HG03469 (cell line): ENCODE results near the gene SDE2.
"Not testable (repeated sequence)": the region's sequence is repeated elsewhere in the genome, so short reads cannot be mapped to it uniquely, and the experiment has no call there.

Experiments
- ATAC-seq: cut with Tn5 transposase; IDR thresholded peaks from one replicate; pipeline ENCODE4 v1.9.1; 2021; ENCODE audit warnings: mild to moderate bottlenecking, moderate library complexity, moderate number of reproducible peaks; ENCODE audit not compliant: unreplicated experiment

Gene SDE2

DNA sequence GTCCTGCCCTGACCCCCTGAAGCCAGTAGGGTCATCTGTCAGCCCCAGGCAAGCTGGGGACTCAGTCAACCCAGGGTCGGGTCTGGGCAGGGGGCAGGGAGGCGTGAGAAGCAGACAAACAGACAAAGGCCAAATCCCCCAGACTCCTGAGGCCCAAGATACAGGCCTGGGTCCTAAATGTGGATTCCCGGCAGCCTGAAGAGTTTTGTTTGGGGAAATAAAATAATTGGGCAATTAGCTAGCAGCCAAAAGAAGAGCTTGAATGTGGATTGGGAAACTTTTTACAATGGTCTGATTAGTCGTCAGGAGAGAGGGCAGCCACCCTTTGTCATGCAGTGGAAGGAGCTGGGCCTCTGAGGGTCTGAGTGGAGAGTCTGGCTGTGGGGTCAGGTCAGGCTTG, 53.6 kb downstream of the SDE2 start:
- ATAC-seq, result no peak

DNA sequence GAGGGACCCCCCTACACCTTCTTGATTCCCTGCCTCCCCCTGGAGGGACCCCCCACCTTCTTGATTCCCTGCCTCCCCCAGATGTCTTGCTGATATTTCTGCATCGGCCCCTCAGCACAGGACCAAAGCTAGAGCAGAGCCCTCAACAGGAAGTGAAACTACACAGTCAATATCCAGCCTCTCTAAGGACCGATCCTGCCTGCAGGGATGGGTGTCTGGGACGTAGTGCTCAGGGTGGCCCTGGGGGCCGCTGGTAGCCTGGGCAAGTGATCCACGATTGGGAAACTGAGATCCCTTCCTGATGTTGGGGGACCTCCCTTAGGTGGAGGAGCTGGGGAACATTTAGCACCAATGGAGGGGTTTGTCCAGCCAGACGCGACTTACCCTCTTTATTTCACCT, 54.2 kb downstream of the SDE2 start:
- peak; percentile 81 for ATAC-seq

DNA sequence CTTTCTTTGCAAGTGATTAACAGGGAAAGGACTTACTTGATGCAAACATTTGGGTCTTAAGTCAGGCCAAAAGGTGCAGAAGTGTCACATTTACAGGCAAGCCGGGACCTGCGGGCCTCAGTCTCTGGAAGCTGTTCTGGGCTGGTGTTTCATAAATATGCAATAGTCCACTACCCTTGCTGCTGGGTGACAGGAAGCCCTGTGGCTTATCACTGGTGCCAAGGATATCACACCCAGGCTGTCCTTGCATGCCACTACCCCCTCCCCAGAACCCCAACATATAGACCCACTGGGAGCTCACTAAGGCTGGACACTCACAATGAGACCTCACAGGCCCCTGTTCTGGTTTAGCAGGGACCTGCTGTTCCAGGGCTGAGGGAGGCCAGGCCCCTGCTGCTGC, 54.8 kb downstream of the SDE2 start:
- no peak for ATAC-seq

DNA sequence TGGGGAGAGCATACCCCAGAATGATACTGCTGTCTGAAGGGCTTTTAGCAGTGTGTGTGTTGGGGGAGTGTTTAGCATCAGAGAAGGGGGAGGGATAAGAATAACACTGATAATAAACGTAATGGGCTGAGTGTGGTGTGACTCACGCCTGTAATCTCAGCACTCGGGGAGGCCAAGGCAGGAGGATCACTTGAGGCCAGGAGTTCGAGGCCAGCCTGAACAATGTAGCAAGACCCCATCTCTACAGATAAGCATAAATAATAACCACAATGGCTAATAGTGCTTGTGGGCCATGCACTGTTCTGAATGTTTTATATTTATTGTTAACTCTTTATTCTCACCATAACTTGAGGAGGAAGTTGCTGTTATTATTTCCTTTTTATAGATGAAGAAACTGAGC, 55.6 kb downstream of the SDE2 start:
- no peak for ATAC-seq

DNA sequence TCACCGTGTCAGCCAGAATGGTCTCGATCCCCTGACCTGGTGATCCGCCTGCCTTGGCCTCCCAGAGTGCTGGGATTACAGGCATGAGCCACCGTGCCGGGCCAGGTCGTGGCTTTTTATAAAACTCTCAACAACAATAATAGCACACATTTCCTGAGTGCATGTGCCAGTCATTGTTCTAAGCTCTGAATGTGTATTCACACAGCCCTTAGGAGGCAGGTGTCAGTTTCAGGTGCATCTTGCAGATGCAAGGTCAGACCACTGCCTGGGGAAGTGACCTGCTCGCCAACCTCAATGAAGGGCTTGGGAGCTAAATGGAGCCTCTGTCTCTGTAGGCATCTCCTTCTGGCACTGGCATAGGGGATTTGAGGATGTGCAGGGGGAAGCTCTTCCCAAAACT, 56.6 kb downstream of the SDE2 start:
- peak; percentile 39 for ATAC-seq

DNA sequence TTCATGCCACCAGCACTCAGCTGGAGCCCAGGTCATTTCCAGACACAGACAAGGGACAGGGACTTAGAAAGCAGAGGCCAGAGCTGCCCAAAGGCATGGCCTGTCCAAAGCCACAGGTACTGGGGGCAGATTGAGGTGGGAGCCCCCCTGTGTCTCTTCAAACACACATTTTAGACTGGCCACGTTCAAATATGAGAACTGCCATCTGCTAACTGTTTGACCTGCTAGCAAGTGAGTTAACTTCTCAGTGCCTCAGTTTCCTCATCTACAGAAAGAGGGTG, 57.3 kb downstream of the SDE2 start:
- ATAC-seq, result no peak

DNA sequence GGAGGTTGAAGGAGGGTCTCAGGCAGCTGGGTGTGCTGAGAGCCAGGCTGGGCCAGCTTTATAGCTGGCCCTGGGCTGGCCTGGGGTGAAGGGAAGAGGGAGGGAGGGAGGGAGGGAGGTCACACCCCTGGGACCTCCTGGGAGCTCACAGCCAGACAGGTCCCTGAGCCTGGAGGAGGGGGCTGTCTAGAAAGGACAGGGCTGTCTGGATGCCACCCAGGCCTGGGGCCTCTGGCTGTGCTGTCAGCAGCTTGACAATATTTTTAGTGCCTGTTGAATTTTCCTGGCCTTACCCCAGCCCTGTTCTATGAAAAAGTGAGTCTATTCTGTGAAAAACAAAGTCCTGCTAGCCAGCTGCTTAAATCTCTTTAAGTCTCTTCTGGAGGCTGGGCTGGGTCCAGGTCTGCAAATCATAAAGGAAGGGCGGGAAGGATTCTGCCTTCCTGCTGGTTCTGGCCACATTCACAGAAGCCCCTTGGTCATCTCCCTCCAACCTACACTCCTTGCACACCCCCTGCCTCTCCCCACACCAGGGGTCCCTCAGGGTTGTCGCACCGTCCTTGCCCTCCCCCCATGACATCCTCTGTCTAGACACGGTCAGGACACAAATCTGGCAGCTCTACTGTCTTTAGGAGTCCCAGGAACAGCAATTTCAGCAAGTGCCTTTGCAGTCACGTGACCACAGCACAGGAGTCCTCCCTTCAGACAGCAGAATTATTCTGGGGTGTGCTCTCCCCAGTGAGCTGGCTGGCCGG, 57.8 kb downstream of the SDE2 start, which contains the start of gene LEFTY2:
TSS of gene LEFTY2 (minus strand) at position 34 of the 755 bp plus-strand sequence. CDS start 80 bp downstream, outside the sequence.
- no peak for ATAC-seq

DNA sequence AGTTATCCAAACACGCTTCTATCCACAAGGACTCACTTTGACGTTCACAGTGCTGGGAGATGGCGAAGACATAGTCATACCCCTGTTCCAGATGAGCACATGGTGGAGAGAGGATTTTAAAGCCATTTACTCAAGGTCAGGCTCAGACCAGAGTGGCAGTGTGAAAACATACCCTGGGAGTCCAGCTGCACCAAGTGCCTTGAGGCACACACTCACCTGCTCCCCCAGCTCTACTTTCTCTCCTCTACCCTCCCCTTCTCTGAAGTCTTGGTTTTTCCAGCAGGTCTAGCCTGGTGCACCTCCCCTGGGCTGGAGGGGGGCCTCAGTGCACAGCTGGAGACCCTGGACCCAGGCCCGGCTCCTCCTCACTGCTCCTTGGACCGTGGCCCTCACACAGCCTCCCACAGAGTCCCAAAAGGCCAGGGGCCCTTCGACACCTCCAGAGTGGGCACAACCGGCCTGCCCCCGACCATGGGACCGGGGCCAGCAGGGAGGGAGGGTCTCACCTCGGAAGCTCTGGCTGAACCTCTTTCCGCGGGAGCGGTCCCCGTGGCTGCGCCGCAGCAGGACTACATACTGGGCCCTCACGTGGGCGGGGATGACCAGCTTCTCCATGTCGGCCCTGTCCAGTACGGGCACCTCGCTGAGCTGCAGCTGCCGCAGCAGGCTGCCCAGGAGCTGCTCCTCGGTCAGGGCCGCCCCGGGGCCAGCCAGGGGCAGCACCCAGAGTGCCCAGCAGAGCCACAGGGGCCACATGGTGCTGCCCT, 58.6 kb downstream of the SDE2 start:
- no peak for ATAC-seq

DNA sequence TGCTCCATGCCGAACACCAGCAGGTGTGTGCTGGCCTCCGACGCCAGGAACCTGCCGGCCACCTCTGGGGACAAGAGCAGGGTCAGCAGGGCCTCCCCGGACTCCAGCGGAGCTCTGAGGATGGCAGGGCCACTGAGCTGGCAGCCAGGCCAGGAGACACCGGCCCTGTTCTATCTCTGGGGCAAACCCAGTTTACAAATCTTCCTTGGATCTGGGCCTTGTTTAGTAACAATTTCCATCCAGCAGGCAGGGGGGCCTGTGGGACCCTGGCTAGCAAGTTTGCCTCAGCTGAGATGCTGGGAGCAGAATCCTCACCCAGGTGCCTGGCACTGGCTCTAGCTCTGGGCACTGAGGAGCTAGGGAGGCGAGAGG, 59.2 kb downstream of the SDE2 start:
- not testable (repeated sequence) for ATAC-seq

DNA sequence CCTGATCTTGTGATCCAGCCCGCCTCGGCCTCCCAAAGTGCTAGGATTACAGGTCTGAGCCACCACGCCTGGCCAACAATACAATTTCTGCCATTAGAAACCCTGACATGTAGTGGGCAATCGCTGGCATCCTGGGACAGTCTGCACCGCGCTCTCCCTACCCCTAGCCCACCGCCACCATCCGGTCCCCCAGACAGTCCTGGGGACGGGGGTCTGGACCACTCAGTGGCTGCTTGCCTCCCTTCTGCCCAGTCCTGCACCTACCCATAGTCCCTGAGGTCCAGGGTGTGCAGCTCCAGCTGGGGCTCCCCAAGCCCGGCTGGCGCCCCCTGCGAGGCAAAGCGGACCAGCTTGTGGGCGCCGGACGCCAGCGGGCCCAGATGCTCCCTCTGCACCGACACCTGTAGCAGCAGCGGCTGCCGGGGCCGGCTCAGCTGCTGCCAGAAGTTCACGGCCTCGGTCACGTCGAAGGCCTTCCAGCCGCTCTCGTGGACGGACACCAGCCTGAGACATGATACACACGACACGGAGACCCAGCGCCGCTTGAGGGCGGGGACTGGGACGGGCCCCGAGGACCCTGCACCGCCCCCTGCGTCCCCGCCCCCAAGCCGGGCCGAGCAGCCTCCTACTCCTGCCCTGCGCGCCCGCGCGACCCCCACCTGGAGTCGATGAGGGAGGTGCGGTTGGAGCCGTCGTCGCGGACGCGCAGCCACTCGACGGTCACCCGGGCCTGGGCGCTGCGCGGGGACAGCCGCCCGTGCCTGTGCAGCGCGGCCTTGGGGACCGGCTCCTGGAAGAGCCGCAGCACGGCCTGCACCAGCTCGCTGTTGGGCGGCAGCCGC, 59.8 kb downstream of the SDE2 start:
- not testable (repeated sequence) for ATAC-seq

DNA sequence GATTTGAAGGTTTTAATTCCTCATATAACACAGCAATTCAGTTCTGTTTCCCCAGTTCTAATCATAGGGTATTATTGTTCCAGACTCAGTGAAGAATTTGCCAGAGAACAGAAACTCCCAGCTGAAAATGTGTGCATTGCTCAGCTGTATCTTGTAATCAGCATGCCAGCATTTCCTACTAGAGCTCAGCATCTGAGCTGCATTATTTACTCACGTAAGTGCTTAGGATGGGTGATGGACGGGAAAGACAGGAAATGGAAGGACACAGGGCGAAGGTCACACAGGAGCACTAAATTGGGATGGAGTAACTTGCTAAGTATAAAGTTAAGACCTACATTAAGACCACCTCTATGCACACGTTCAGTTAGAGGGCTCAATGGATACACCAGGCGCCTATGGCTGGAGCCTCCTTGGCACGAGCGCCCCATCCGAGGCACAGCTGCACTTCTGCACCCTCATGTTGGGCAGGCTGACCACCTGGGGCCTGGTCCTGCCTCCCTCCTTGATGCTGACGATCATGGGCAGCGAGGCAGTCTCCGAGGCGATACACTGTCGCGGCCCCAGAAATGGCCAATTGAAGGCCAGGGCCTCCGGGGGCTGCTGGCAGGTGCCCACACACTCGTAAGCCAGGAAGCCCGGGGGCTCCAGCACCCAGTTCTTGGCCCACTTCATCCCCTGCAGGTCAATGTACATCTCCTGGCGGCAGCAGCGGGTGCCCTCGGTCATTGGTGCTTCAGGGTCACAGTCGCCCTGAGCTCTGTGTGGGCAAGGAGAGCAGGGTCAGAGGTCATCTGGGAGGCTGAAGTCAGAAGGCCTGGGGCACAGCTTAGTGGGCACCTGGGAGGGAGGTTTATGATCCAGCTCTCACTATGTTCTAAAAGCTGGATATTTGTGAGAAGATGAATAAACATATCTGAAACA, 61.8 kb downstream of the SDE2 start:
- no peak for ATAC-seq

DNA sequence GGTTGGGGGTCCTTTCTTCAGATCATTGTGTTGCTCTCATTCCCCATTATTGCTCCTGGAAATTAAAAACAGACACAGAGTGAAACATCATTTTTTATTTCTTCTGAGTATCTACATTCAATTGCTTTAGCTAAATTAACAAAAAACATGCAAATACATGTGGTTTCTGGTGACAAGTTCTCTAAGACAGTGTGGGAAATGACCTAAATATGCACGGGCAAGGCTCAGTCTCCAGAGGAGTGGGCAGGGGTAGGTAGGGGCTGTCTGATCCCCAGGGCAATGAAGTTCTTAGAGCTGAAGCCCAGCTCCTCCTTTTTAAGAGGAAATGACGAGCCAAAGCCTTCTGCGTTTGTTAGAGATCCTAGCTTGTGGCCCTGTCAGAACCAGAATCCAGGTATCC, 62.6 kb downstream of the SDE2 start:
- ATAC-seq, result no peak

DNA sequence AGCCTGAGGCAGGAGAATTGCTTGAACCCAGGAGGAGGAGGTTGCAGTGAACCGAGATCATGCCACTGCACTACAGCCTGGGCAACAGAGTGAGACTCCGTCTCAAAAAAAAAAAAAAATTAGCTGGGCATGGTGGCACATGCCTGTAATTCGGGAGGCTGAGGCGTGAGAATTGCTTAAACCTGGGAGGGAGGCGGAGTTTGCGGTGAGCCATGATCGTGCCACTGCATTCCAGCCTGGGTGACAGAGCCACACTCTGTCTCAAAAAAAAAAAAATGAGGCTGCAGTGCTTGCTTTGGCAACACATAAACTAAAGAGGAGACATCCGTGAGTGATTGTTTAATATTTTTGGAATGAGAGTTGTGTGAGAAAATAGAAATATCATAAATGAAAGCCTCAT, 63.1 kb downstream of the SDE2 start:
- not testable (repeated sequence) for ATAC-seq

DNA sequence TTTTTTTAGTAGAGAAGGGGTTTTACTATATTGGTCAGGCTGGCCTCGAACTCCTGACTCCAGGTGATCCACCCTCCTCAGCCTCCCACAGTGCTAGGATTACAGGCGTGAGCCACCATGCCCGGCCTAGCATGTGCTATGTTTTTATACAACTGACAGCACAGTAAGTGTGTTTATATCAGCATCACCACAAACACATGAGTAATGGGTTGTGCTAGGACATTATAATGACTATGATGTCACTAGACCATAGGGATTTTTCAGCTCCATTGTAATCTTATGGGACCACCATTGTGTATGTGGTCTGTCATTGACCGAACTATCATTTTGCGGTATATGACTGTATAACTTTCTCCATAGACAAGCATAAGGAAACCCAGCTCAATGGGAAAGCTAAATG, 64.4 kb downstream of the SDE2 start:
- ATAC-seq, result no peak

DNA sequence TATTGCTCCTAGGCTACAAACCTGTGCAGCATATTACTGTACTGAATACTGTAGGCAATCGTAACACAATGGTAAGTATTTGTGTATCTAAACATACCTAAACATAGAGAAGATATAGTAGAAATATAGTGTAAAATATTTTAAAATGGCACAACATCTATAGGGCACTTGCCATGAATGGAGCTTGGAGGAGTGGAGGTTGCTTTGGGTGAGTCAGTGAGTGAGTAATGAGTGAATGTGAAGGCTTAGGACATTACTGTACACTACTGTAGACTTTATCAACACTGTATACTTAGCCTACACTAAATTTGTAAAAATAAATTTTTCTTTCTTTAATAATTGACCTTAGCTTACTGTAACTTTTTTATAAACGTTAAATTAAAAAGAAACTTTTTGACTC, 66.1 kb downstream of the SDE2 start:
- no peak for ATAC-seq
